GM23338 (cell line): ENCODE results near the gene FGF9. TPM values are rescaled to one million over a fixed set of nuclear protein-coding genes. Genes with fewer than 3 reads are reported as not detected.

Experiments used
- ATAC-seq: fragments of 200-7000 bp; cut with Tn5 transposase; 3 replicates; pipeline ENCODE4 v1.9.1; 2020
- DNase-seq: peaks from one replicate; pipeline ENCODE4 v3.0.0-alpha.2; 2015; ENCODE audit warnings: low spot score
- H2AFZ ChIP-seq: fragments of 200-600 bp; sonication (generic); 2 replicates; pipeline ENCODE4 v1.8.0; 2016; ENCODE audit warnings: antibody characterized with exemption, mild to moderate bottlenecking, moderate library complexity
- H3F3A ChIP-seq: fragments of 200-600 bp; sonication (generic); replicated peaks from 2 replicates; pipeline ENCODE4 v1.8.0; 2017; ENCODE audit warnings: antibody characterized with exemption, mixed run types, low read depth
- H3K27ac ChIP-seq: fragments of 200-600 bp; sonication (generic); 2 replicates; pipeline ENCODE4 v1.6.1; 2016; ENCODE audit warnings: low read depth
- H3K27me3 ChIP-seq: fragments of 200-600 bp; sonication (generic); 2 replicates; pipeline ENCODE4 v1.8.0; 2016; ENCODE audit warnings: mild to moderate bottlenecking, mixed run types, moderate library complexity; ENCODE audit not compliant: insufficient read depth
- H3K36me3 ChIP-seq: fragments of 200-600 bp; sonication (generic); 2 replicates; pipeline ENCODE4 v1.8.0; 2016; ENCODE audit warnings: mild to moderate bottlenecking; ENCODE audit not compliant: insufficient read depth
- H3K4me1 ChIP-seq: fragments of 200-600 bp; sonication (generic); 2 replicates; pipeline ENCODE4 v1.8.0; 2016; ENCODE audit warnings: mild to moderate bottlenecking, moderate library complexity; ENCODE audit not compliant: insufficient read depth
- H3K4me2 ChIP-seq: fragments of 200-600 bp; sonication (generic); 2 replicates; pipeline ENCODE4 v1.7.1; 2017; ENCODE audit warnings: mixed run types
- H3K4me3 ChIP-seq: fragments of 200-600 bp; sonication (generic); 2 replicates; pipeline ENCODE4 v1.6.1; 2016; ENCODE audit warnings: mixed run types
- H3K79me2 ChIP-seq: fragments of 200-600 bp; sonication (generic); replicated peaks from 2 replicates; pipeline ENCODE4 v1.8.0; 2017; ENCODE audit warnings: mild to moderate bottlenecking; ENCODE audit not compliant: insufficient read depth
- H3K9me2 ChIP-seq: fragments of 200-600 bp; sonication (generic); 2 replicates; pipeline ENCODE4 v1.8.0; 2017; ENCODE audit not compliant: insufficient read depth
- H4K20me1 ChIP-seq: fragments of 200-600 bp; sonication (generic); replicated peaks from 2 replicates; pipeline ENCODE4 v1.8.0; 2017; ENCODE audit warnings: mild to moderate bottlenecking; ENCODE audit not compliant: insufficient read depth
- H3K27ac Mint-ChIP-seq: 2 replicates; pipeline ENCODE4 v1.8.0; 2020; ENCODE audit warnings: inconsistent platforms, mild to moderate bottlenecking, moderate library complexity, mixed read lengths
- H3K27me3 Mint-ChIP-seq: 3 replicates; pipeline ENCODE4 v1.8.0; 2022; ENCODE audit warnings: low read depth, mild to moderate bottlenecking, moderate library complexity, mixed read lengths, inconsistent platforms; ENCODE audit not compliant: insufficient read depth, poor library complexity
- H3K36me3 Mint-ChIP-seq: 3 replicates; pipeline ENCODE4 v1.8.0; 2021; ENCODE audit warnings: low read depth, mild to moderate bottlenecking, inconsistent platforms, moderate library complexity, mixed read lengths
- H3K4me1 Mint-ChIP-seq: 3 replicates; pipeline ENCODE4 v1.8.0; 2020; ENCODE audit warnings: mild to moderate bottlenecking, inconsistent platforms, mixed read lengths
- H3K4me3 Mint-ChIP-seq: 3 replicates; pipeline ENCODE4 v1.8.0; 2021; ENCODE audit warnings: moderate library complexity, mild to moderate bottlenecking, inconsistent platforms, mixed read lengths
- H3K9me3 Mint-ChIP-seq: 3 replicates; pipeline ENCODE4 v1.8.0; 2020; ENCODE audit warnings: moderate library complexity, mild to moderate bottlenecking, inconsistent platforms, mixed read lengths
- CTCF ChIP-seq, 2 experiments: fragments of 200-600 bp in 1 of 2; sonication (generic) in 1 of 2; conservative IDR thresholded peaks; 2 replicates each; pipeline versions ENCODE4 v1.5.1 to v1.6.1; 2016 to 2017; ENCODE audit warnings: antibody characterized with exemption in 2 of 2, low read depth in 2 of 2, mild to moderate bottlenecking in 2 of 2, moderate library complexity in 1 of 2
- EZH2phosphoT487 ChIP-seq: fragments of 200-600 bp; sonication (generic); IDR thresholded peaks from one replicate; pipeline ENCODE4 v1.8.1; 2018; ENCODE audit warnings: antibody characterized with exemption; ENCODE audit not compliant: unreplicated experiment
- POLR2AphosphoS5 ChIP-seq: IDR thresholded peaks from 2 replicates; pipeline ENCODE4 v1.6.1; 2016; ENCODE audit warnings: antibody characterized with exemption, low read depth
- polyA plus RNA-seq: library from polyadenylated mRNA; unstranded; fragments of >200 nt; fragmentation: Nextera tagmentation; extraction: Ambion mirVana; gene quantifications from 2 replicates; pipeline ENCODE4 v1.2.1, GENCODE V29; 2016
- total RNA-seq: library from RNA; depleted of rRNA; stranded (reverse); fragments of >200 nt; shearing (Covaris generic); gene quantifications from 2 replicates; pipeline ENCODE4 v1.2.3, GENCODE V29; 2014
- TF ChIP-seq, protein P1 (sequence below): fragments of 250-450 bp; sonication (Bioruptor Pico); IDR thresholded peaks from 2 replicates; pipeline ENCODE4 v1.5.0; 2020; ENCODE audit warnings: mild to moderate bottlenecking, moderate library complexity

The FGF9 gene
- total and polyA plus RNA-seq, 2 experiments from 2014 or later = 0.27 TPM; not detected in 1

- TF ChIP-seq, protein P1, sequence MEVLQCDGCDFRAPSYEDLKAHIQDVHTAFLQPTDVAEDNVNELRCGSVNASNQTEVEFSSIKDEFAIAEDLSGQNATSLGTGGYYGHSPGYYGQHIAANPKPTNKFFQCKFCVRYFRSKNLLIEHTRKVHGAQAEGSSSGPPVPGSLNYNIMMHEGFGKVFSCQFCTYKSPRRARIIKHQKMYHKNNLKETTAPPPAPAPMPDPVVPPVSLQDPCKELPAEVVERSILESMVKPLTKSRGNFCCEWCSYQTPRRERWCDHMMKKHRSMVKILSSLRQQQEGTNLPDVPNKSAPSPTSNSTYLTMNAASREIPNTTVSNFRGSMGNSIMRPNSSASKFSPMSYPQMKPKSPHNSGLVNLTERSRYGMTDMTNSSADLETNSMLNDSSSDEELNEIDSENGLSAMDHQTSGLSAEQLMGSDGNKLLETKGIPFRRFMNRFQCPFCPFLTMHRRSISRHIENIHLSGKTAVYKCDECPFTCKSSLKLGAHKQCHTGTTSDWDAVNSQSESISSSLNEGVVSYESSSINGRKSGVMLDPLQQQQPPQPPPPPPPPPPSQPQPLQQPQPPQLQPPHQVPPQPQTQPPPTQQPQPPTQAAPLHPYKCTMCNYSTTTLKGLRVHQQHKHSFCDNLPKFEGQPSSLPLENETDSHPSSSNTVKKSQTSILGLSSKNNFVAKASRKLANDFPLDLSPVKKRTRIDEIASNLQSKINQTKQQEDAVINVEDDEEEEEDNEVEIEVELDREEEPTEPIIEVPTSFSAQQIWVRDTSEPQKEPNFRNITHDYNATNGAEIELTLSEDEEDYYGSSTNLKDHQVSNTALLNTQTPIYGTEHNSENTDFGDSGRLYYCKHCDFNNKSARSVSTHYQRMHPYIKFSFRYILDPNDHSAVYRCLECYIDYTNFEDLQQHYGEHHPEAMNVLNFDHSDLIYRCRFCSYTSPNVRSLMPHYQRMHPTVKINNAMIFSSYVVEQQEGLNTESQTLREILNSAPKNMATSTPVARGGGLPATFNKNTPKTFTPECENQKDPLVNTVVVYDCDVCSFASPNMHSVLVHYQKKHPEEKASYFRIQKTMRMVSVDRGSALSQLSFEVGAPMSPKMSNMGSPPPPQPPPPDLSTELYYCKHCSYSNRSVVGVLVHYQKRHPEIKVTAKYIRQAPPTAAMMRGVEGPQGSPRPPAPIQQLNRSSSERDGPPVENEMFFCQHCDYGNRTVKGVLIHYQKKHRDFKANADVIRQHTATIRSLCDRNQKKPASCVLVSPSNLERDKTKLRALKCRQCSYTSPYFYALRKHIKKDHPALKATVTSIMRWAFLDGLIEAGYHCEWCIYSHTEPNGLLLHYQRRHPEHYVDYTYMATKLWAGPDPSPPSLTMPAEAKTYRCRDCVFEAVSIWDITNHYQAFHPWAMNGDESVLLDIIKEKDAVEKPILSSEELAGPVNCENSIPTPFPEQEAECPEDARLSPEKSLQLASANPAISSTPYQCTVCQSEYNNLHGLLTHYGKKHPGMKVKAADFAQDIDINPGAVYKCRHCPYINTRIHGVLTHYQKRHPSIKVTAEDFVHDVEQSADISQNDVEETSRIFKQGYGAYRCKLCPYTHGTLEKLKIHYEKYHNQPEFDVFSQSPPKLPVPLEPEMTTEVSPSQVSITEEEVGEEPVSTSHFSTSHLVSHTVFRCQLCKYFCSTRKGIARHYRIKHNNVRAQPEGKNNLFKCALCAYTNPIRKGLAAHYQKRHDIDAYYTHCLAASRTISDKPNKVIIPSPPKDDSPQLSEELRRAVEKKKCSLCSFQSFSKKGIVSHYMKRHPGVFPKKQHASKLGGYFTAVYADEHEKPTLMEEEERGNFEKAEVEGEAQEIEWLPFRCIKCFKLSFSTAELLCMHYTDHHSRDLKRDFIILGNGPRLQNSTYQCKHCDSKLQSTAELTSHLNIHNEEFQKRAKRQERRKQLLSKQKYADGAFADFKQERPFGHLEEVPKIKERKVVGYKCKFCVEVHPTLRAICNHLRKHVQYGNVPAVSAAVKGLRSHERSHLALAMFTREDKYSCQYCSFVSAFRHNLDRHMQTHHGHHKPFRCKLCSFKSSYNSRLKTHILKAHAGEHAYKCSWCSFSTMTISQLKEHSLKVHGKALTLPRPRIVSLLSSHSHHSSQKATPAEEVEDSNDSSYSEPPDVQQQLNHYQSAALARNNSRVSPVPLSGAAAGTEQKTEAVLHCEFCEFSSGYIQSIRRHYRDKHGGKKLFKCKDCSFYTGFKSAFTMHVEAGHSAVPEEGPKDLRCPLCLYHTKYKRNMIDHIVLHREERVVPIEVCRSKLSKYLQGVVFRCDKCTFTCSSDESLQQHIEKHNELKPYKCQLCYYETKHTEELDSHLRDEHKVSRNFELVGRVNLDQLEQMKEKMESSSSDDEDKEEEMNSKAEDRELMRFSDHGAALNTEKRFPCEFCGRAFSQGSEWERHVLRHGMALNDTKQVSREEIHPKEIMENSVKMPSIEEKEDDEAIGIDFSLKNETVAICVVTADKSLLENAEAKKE (CRISPR knock-in tag) = no peak
- TF ChIP-seq EZH2phosphoT487 = no peak
Observed at GRCh38 chr13:21637296-21637695, 33.6 kb upstream of the FGF9 start (continued).

DNA sequence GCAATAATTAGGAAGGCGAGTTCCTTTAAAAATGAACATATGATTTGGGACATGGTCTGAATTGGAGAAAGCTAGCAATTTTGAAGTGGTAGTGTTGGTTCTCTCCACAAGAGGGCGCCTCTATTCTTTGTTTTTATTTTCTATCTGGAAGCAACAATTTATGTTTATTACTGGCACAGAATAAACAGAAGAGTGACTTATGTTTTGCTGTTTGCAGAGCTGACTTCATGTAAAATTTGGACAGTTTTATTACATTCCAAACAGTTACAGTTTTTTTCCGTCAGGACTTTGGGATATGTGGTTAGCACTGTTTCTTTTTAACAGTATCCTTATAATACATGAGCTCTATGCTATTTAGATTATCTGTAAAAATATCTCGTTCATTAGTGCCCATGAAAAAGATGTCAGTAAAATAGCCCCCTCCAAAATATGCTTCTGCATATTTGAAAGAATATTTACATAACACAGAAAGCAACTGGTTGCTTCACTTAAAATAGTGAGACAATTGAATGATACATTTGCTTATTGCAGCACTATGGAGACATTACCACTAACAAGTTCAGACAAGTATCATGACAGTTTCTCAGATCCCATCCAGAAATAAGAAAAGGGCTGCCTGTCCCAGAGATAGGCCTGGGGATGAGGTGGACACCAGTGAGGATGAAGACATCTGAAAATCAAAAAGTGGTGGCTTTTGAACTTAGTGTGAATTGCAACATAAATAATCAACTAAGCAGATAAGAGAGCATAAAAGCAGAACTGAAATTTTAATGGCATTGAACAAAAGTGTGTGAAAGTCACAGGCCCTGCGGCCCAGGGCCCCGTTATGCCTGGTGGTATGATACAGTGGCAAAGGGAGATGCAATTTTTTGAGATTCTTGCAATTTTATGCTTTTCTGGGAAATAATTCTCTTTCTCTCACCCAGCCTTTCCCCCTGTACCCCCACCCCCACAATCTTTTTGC is 32.3 kb upstream of the FGF9 start:
- no peaks in the 10 kb centered on the region for H4K20me1 ChIP-seq
- no peaks in the 10 kb centered on the region for H3K4me1 Mint-ChIP-seq
- H3K4me1 ChIP-seq = no peaks in the 10 kb centered on the region
- no peaks in the 10 kb centered on the region for H3K36me3 ChIP-seq
- ATAC-seq = no peak
- peaks cover 2% of the 10 kb centered on the region for H3K27me3 Mint-ChIP-seq
- peak; percentile 49 for DNase-seq
- TF ChIP-seq POLR2AphosphoS5 = no peak
- TF ChIP-seq CTCF (conservative IDR thresholded peaks at IDR 0.05; ENCODE audit: low read depth in 2 of 2) = peak; percentile 56 to 95
- no peaks in the 10 kb centered on the region for H3K27me3 ChIP-seq
- no peaks in the 10 kb centered on the region for H3K36me3 Mint-ChIP-seq
- no peaks in the 10 kb centered on the region for H3K9me2 ChIP-seq
- no peak overlapping the region for H3K4me3 ChIP-seq
- no peak overlapping the region for H3K4me2 ChIP-seq
- H3K4me3 Mint-ChIP-seq = no peak overlapping the region
- H3K27ac Mint-ChIP-seq = no peak overlapping the region
- no peak overlapping the region for H3K27ac ChIP-seq
- no peak overlapping the region for H2AFZ ChIP-seq
- no peaks in the 10 kb centered on the region; the same call in 1 of the 3 replicates for H3K9me3 Mint-ChIP-seq
- no peaks in the 10 kb centered on the region for H3F3A ChIP-seq
- no peaks in the 10 kb centered on the region for H3K79me2 ChIP-seq
